ENCODE data around the gene SCN2A.

DNA sequence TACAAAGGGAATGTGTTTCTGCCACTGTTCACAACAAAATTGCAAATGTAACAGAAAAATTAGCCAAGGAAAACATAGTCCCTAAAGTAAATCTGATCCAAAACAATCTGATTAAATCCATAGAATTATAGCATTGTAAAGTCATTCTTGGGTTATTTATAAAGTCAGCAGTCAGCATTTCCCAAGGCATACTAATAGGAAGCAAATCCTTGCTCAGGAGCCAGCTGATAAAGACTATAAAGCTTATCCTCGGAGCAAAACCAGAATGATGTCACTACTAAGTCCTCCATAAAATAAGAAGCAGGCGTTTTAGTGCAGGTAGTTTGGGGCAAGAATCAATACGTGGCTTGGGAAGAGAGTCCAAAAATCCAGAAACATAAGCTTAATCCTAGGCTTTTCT is 162.9 kb downstream of the SCN2A start:
- TF ChIP-seq POLR2A (IDR thresholded peaks at IDR 0.05; ENCODE audit: low read depth, low read length) (no peak), POLR2AphosphoS5 (IDR thresholded peaks at IDR 0.05; ENCODE audit: low read depth, low read length) (no peak)

Measured in GM12892 (cell line).